ENCODE data around the gene CNN1.
"Not testable (repeated sequence)": the region's sequence is repeated elsewhere in the genome, so short reads cannot be mapped to it uniquely, and the experiment has no call there.

GRCh38 chr19:11599704-11600103 is 61.1 kb downstream of the CNN1 start:
- not testable (repeated sequence) for TF ChIP-seq CTCF (IDR thresholded peaks at IDR 0.05; ENCODE audit: borderline replicate concordance, extremely low read depth, low read length, poor library complexity, severe bottlenecking); EZH2 (IDR thresholded peaks at IDR 0.05; ENCODE audit: borderline replicate concordance, low read depth, low read length, severe bottlenecking)

Data from DND-41 (cell line).